Stimulated activated CD8-positive, alpha-beta memory T cell treated with anti-CD3 and anti-CD28 coated beads, Interleukin-4, amount 100 ng/mL, for 1 hour (primary cell): Measurements from ENCODE around the gene INPP5E.

Source experiments
- DNase-seq, 2 donors: peaks; one replicate each; pipeline ENCODE4 v3.0.0-alpha.2; 2020; ENCODE audit warnings: low read depth in 2 of 2, low spot score in 1 of 2

The INPP5E gene

GRCh38 chr9:136474021-136474640, 34.5 kb upstream of the INPP5E start:
- no peak for DNase-seq

GRCh38 chr9:136473354-136473721, 33.7 kb upstream of the INPP5E start:
- no peak for DNase-seq

GRCh38 chr9:136472640-136473353, 33.2 kb upstream of the INPP5E start:
- no peak for DNase-seq

GRCh38 chr9:136471802-136472487, 32.3 kb upstream of the INPP5E start:
- no peak for DNase-seq

- no peak for DNase-seq
Measured at GRCh38 chr9:136470792-136471469, 31.3 kb upstream of the INPP5E start.

GRCh38 chr9:136470356-136470755, 30.7 kb upstream of the INPP5E start:
- DNase-seq: no peak

GRCh38 chr9:136467766-136468165, 28.1 kb upstream of the INPP5E start:
- DNase-seq: no peak

- no peak for DNase-seq
Measured at GRCh38 chr9:136466155-136466541, 26.5 kb upstream of the INPP5E start.

GRCh38 chr9:136465500-136466154, 26.0 kb upstream of the INPP5E start:
- no peak for DNase-seq

- DNase-seq: no peak
Measured at GRCh38 chr9:136464241-136464640, 24.6 kb upstream of the INPP5E start.

GRCh38 chr9:136463578-136463977, 23.9 kb upstream of the INPP5E start:
- DNase-seq: no peak

GRCh38 chr9:136462664-136463063, 23.0 kb upstream of the INPP5E start:
- DNase-seq: no peak

- DNase-seq: no peak
Measured at GRCh38 chr9:136460772-136461325, 21.2 kb upstream of the INPP5E start.

- DNase-seq: no peak
Measured at GRCh38 chr9:136459425-136459824, 19.8 kb upstream of the INPP5E start.

GRCh38 chr9:136457326-136457725, 17.7 kb upstream of the INPP5E start:
- DNase-seq: no peak

GRCh38 chr9:136456258-136456657, 16.6 kb upstream of the INPP5E start:
- no peak for DNase-seq

GRCh38 chr9:136455043-136456002, 15.7 kb upstream of the INPP5E start:
- DNase-seq: no peak

GRCh38 chr9:136454026-136454796, 14.6 kb upstream of the INPP5E start:
- DNase-seq: no peak

- no peak for DNase-seq
Measured at GRCh38 chr9:136453326-136453725, 13.7 kb upstream of the INPP5E start.
